GM12878 (cell line): Measurements from ENCODE around the gene GPR152. TPM values are rescaled to one million over a fixed set of nuclear protein-coding genes. Genes with fewer than 3 reads are reported as not detected.

ENCODE experiments used
- BMI1 ChIP-seq: fragments of 450-650 bp; IDR thresholded peaks from 2 replicates; pipeline ENCODE4 v1.6.1; 2016; ENCODE audit warnings: mild to moderate bottlenecking, moderate library complexity, borderline replicate concordance
- EGR1 ChIP-seq, 2 experiments: IDR thresholded peaks; 1 replicate in 1 of 2; 2 replicates in 1 of 2; pipeline ENCODE4 v1.6.1; 2011 to 2012; ENCODE audit warnings: low read depth in 2 of 2, low read length in 2 of 2, borderline replicate concordance in 1 of 2, mild to moderate bottlenecking in 1 of 2, moderate library complexity in 1 of 2
- FOS ChIP-seq: IDR thresholded peaks from 3 replicates; pipeline ENCODE4 v1.6.1; 2011; ENCODE audit warnings: borderline replicate concordance; ENCODE audit not compliant: insufficient read length; ENCODE audit errors: extremely low read depth
- KLF5 ChIP-seq: fragments of 450-650 bp; IDR thresholded peaks from 2 replicates; pipeline ENCODE4 v1.6.1; 2014; ENCODE audit warnings: mild to moderate bottlenecking; ENCODE audit not compliant: partially characterized antibody
- MEF2B ChIP-seq: fragments of 450-650 bp; IDR thresholded peaks from 2 replicates; pipeline ENCODE4 v1.6.1; 2018; ENCODE audit warnings: mild to moderate bottlenecking, moderate library complexity; ENCODE audit not compliant: partially characterized antibody, poor library complexity, severe bottlenecking
- MTA2 ChIP-seq: fragments of 450-650 bp; IDR thresholded peaks from 2 replicates; pipeline ENCODE4 v1.6.1; 2016; ENCODE audit warnings: low read depth, mild to moderate bottlenecking, moderate library complexity
- NFYA ChIP-seq: IDR thresholded peaks from 2 replicates; pipeline ENCODE4 v1.6.1; 2011; ENCODE audit warnings: low read depth, mild to moderate bottlenecking, low read length, improper control_type of control experiment, borderline replicate concordance
- PAX8 ChIP-seq: fragments of 450-650 bp; IDR thresholded peaks from 2 replicates; pipeline ENCODE4 v1.6.1; 2017; ENCODE audit warnings: mild to moderate bottlenecking, moderate library complexity
- RAD51 ChIP-seq: fragments of 450-650 bp; IDR thresholded peaks from 2 replicates; pipeline ENCODE4 v1.6.1; 2016; ENCODE audit warnings: moderate library complexity, mild to moderate bottlenecking, inconsistent platforms
- RELA ChIP-seq: fragments of 450-650 bp; IDR thresholded peaks from 2 replicates; pipeline ENCODE4 v1.8.0; 2014; ENCODE audit warnings: borderline replicate concordance; ENCODE audit not compliant: partially characterized antibody
- SIX5 ChIP-seq: IDR thresholded peaks from 2 replicates; pipeline ENCODE4 v1.6.1; 2011; ENCODE audit warnings: mild to moderate bottlenecking, low read depth, low read length, moderate library complexity; ENCODE audit not compliant: severe bottlenecking
- SP1 ChIP-seq: IDR thresholded peaks from one replicate; pipeline ENCODE4 v1.6.1; 2011; ENCODE audit warnings: low read depth, low read length
- SREBF2 ChIP-seq: IDR thresholded peaks from 2 replicates; pipeline ENCODE4 v1.6.1; 2012; ENCODE audit warnings: mild to moderate bottlenecking, low read length
- ZSCAN29 ChIP-seq: fragments of 450-650 bp; IDR thresholded peaks from 2 replicates; pipeline ENCODE4 v1.6.1; 2017; ENCODE audit warnings: mild to moderate bottlenecking, moderate library complexity
- ZZZ3 ChIP-seq: IDR thresholded peaks from 2 replicates; pipeline ENCODE4 v1.6.1; 2011; ENCODE audit warnings: low read depth; ENCODE audit not compliant: control insufficient read depth, insufficient read length
- polyA plus RNA-seq, 11 experiments: library from polyadenylated mRNA; depleted of rRNA in 4 of 11; unstranded in 6 of 11; stranded (reverse) in 5 of 11; fragments of >200 nt; fragmentation: Nextera tagmentation in 4 of 11; fragmentation: Illumina TruSeq in 1 of 11; extraction: Ambion mirVana in 4 of 11; extraction: Trizol in 1 of 11; gene quantifications; 1 replicate in 1 of 11; 2 replicates in 10 of 11; pipeline versions ENCODE4 v1.2.1 to v1.2.3, GENCODE V29; 2011 to 2016; ENCODE audit warnings: inconsistent platforms in 2 of 11, missing spikeins in 2 of 11, low read depth in 1 of 11
- total RNA-seq, 4 experiments: library from RNA; depleted of rRNA in 3 of 4; stranded (reverse); fragments of >200 nt in 3 of 4; fragmentation: Illumina TruSeq in 1 of 4; extraction: Trizol in 1 of 4; gene quantifications; 2 replicates each; pipeline versions ENCODE4 v1.2.1 to v1.2.3, GENCODE V29; 2013 to 2021
- TF ChIP-seq, protein P1 (sequence below): IDR thresholded peaks from 2 replicates; pipeline ENCODE4 v1.6.1; 2012; ENCODE audit warnings: low read length, inconsistent platforms
- TF ChIP-seq, protein P2 (sequence below): fragments of 450-650 bp; IDR thresholded peaks from 2 replicates; pipeline ENCODE4 v1.6.1; 2018; ENCODE audit warnings: mild to moderate bottlenecking, low read depth, moderate library complexity; ENCODE audit not compliant: partially characterized antibody
- TF ChIP-seq, protein P3 (sequence below): fragments of 450-650 bp; IDR thresholded peaks from 2 replicates; pipeline ENCODE4 v1.6.1; 2018; ENCODE audit warnings: borderline replicate concordance, mild to moderate bottlenecking; ENCODE audit not compliant: partially characterized antibody
- TF ChIP-seq, protein P4 (sequence below): fragments of 450-650 bp; formaldehyde crosslinking; IDR thresholded peaks from 2 replicates; pipeline ENCODE4 v1.4.0; 2020; ENCODE audit warnings: mild to moderate bottlenecking, moderate library complexity

Gene GPR152
- total and polyA plus RNA-seq, 10 of the 15 experiments (the other 5 are each of a cell fraction or from before 2014, with no cell fraction given): not detected

DNA sequence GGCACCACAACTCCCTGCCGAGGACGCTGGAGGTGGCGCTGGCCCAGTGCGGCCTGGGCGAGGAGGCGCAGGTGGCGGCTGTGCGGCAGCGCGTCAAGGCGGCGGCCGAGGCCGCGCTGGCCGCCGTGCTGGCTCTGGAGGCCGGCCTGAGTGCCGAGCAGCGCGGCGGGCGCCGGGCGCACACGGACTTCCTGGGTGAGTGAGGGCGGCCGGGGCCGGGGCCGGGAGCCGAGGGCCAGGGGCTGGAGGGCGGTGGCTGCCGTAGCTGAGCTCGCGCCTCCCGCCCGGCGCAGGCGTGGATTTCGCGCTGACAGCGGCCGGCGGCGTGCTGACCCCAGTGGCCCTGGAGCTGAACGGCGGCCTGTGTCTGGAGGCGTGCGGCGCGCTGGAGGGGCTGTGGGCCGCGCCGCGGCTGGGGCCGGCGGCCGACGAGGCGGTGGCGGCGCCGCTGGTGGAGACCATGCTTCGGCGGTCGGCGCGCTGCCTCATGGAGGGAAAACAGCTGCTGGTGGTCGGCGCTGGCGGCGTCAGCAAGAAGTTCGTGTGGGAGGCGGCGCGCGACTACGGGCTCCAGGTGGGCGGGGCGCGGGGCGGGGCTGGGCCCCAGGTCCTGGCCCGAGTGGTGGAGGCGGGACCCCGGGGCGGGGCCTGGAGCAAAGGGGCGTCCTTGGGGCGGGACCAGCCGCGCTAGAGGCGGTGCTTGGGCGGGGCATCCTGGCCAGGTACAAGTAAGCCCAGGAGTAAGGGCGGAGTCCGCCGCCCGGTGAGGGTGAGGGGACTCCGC is 31.7 kb downstream of the GPR152 start (continued):
- TF ChIP-seq, protein P1, sequence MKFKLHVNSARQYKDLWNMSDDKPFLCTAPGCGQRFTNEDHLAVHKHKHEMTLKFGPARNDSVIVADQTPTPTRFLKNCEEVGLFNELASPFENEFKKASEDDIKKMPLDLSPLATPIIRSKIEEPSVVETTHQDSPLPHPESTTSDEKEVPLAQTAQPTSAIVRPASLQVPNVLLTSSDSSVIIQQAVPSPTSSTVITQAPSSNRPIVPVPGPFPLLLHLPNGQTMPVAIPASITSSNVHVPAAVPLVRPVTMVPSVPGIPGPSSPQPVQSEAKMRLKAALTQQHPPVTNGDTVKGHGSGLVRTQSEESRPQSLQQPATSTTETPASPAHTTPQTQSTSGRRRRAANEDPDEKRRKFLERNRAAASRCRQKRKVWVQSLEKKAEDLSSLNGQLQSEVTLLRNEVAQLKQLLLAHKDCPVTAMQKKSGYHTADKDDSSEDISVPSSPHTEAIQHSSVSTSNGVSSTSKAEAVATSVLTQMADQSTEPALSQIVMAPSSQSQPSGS: no peak
- TF ChIP-seq NFYA (no peak), MTA2 (no peak), FOS (no peak), PAX8 (no peak), ZZZ3 (no peak), SP1 (peak; percentile 15), KLF5 (no peak), EGR1 (IDR thresholded peaks at IDR 0.05; ENCODE audit: borderline replicate concordance in 1 of 2, low read depth in 2 of 2, low read length in 2 of 2) (peak in 1 of 2 experiments; percentile 49; a peak in 1 of 3 replicates), SREBF2 (no peak), SIX5 (no peak), MEF2B (no peak), ZSCAN29 (no peak; the same call in 1 of the 2 replicates), BMI1 (no peak), RELA (no peak), RAD51 (no peak)
- TF ChIP-seq, protein P2, sequence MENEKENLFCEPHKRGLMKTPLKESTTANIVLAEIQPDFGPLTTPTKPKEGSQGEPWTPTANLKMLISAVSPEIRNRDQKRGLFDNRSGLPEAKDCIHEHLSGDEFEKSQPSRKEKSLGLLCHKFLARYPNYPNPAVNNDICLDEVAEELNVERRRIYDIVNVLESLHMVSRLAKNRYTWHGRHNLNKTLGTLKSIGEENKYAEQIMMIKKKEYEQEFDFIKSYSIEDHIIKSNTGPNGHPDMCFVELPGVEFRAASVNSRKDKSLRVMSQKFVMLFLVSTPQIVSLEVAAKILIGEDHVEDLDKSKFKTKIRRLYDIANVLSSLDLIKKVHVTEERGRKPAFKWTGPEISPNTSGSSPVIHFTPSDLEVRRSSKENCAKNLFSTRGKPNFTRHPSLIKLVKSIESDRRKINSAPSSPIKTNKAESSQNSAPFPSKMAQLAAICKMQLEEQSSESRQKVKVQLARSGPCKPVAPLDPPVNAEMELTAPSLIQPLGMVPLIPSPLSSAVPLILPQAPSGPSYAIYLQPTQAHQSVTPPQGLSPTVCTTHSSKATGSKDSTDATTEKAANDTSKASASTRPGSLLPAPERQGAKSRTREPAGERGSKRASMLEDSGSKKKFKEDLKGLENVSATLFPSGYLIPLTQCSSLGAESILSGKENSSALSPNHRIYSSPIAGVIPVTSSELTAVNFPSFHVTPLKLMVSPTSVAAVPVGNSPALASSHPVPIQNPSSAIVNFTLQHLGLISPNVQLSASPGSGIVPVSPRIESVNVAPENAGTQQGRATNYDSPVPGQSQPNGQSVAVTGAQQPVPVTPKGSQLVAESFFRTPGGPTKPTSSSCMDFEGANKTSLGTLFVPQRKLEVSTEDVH: no peak
- TF ChIP-seq, protein P3, sequence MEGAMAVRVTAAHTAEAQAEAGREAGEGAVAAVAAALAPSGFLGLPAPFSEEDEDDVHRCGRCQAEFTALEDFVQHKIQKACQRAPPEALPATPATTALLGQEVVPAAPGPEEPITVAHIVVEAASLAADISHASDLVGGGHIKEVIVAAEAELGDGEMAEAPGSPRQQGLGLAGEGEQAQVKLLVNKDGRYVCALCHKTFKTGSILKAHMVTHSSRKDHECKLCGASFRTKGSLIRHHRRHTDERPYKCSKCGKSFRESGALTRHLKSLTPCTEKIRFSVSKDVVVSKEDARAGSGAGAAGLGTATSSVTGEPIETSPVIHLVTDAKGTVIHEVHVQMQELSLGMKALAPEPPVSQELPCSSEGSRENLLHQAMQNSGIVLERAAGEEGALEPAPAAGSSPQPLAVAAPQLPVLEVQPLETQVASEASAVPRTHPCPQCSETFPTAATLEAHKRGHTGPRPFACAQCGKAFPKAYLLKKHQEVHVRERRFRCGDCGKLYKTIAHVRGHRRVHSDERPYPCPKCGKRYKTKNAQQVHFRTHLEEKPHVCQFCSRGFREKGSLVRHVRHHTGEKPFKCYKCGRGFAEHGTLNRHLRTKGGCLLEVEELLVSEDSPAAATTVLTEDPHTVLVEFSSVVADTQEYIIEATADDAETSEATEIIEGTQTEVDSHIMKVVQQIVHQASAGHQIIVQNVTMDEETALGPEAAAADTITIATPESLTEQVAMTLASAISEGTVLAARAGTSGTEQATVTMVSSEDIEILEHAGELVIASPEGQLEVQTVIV: no peak
- TF ChIP-seq, protein P4, sequence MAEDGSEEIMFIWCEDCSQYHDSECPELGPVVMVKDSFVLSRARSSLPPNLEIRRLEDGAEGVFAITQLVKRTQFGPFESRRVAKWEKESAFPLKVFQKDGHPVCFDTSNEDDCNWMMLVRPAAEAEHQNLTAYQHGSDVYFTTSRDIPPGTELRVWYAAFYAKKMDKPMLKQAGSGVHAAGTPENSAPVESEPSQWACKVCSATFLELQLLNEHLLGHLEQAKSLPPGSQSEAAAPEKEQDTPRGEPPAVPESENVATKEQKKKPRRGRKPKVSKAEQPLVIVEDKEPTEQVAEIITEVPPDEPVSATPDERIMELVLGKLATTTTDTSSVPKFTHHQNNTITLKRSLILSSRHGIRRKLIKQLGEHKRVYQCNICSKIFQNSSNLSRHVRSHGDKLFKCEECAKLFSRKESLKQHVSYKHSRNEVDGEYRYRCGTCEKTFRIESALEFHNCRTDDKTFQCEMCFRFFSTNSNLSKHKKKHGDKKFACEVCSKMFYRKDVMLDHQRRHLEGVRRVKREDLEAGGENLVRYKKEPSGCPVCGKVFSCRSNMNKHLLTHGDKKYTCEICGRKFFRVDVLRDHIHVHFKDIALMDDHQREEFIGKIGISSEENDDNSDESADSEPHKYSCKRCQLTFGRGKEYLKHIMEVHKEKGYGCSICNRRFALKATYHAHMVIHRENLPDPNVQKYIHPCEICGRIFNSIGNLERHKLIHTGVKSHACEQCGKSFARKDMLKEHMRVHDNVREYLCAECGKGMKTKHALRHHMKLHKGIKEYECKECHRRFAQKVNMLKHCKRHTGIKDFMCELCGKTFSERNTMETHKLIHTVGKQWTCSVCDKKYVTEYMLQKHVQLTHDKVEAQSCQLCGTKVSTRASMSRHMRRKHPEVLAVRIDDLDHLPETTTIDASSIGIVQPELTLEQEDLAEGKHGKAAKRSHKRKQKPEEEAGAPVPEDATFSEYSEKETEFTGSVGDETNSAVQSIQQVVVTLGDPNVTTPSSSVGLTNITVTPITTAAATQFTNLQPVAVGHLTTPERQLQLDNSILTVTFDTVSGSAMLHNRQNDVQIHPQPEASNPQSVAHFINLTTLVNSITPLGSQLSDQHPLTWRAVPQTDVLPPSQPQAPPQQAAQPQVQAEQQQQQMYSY (CRISPR knock-in tag): no peak
